Stimulated activated CD4-positive, alpha-beta T cell treated with anti-CD3 and anti-CD28 coated beads, Interleukin-15, amount 100 ng/mL, for 24 hours (primary cell): Measurements from ENCODE around the gene LHPP.

ENCODE experiments used
- DNase-seq: peaks from one replicate; pipeline ENCODE4 v3.0.0-alpha.2; 2020

Gene LHPP

GRCh38 chr10:124611738-124612137, 150.1 kb downstream of the LHPP start:
- peak; percentile 48 for DNase-seq

DNA sequence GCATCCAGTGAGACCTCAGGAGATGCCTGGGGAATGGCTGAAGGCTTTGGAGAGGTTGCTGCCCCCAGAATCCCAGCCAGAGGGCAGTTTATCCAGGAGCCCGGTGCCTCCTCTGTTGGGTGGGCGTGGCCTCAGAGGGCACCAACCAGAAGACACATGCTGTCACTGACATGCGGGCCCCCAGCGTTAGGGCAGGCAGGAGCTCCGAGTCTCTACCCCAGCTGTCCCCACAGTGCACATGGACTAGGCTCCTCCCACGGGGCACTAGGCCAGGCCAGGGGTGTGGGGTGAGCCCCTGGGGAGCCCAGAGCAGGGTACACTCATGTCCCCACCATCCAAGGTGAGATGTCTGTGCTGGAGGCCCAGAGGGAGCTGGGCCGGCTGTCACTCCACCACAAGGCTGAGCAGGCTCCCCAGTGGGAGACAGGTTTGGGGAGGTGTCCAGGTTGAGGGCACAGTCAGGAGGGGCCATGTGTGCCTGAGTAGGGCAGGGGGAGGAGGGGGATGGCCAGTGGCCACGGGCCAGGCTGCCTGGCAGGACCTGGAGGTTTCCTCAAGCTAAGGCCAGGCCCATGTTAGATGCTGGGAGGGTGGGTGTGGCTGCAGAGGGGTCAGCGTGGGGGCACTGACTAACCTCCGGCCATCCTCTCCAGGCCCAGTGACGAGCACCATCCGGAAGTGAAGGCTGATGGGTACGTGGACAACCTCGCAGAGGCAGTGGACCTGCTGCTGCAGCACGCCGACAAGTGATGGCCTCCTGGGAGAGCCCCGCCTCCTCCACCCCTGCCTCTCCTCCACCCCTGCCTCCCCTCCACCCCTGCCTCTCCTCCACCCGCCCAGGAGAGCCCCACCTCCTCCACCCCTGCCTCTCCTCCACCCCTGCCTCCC, 151.2 kb downstream of the LHPP start:
- peak; percentile 39 for DNase-seq

DNA sequence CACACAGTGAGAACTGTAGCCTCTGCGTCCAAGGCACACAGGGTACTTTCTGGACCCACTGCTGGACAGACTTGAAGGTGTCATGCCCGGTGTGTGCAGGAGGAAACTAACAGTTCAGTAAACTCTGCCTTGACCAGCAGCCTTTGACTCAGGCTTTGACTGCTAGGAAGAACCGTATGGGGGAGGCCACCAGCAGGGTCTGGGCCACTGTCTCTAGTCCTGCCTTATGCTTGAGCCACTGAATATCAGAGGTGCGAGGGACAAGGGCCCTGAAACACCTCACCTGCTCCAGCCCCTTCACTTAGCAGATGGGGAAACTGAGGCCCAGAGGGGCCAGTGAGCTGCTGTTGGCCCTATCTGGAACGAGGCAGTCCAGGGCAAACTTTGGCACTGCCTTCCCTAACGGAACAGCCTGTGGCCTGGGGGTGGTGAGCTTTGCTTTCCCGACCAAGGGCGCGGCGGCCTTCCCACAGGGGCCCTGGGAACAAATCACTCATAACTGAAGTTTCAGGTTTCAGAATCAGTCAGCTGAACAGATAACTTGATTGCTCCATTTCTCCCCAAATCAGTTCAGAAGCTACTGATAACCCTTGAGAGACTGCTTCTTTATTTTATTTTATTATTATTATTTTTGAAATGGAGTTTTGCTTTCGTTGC, 152.5 kb downstream of the LHPP start:
- peak; percentile 85 for DNase-seq

DNA sequence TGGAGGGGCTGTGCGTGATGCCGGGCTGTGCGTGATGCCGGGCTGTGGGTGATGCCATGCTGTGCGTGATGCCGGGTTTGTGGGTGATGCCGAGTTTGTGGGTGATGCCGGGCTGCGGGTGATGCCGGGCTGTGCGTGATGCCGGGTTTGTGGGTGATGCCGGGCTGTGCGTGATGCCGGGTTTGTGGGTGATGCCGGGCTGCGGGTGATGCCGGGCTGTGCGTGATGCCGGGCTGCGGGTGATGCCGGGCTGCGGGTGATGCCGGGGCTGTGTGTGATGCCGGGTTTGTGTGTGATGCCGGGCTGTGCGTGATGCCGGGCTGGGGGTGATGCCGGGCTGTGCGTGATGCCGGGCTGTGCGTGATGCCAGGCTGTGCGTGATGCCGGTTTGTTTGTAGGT, 153.6 kb downstream of the LHPP start:
- no peak for DNase-seq

GRCh38 chr10:124616040-124616835, 154.6 kb downstream of the LHPP start:
- no peak for DNase-seq

GRCh38 chr10:124616836-124617130, 155.2 kb downstream of the LHPP start:
- DNase-seq, result no peak

DNA sequence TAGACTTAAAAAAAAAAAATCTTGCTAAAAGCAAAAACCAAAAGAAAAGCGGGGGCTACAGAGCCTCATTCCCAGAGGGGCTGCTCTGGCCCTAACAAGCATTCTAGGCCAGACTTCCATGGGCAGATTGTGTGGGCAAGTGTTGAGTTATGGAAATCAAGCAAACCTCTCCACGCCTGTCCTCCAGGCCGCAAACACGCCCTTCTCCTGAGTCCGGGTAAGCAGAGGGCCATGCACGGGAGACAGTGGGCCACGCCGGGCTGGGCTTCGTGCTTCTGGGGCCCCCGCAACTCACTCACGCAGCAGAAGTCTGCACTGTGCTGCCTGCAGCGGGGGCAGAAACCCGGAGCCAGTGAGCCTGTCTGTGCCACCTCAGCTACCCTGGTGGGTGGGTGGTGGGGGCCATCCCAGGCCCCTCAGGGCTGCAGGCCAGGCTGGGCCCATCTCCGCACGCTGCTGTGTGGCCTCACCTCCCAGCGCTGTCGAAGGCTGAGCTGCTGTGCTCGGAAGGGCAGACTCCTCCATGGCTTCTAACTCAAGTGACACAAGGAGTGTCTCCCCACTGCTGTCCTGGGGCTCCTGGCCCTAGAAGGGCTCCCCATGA, 156.9 kb downstream of the LHPP start:
- DNase-seq, result no peak

DNA sequence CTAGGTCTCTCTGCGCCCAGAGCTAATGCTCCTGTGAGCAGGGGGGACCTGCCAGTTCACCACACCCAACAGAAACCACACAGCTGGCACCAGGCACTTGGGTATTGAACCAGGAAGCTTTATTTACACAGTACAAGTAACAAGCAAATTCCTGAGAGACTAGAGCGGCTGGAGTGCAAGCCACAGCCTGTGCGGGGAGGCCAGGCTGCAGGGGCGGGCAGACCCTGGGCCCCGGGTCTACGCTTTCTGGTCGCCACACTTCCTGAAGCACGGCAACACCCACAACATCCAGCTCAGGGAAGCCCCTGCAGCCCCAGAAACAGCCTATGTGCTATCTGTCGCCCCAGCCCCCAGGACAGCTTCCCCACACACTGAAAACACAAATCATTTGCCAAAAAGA, 157.6 kb downstream of the LHPP start:
- DNase-seq, result no peak

GRCh38 chr10:124619802-124620490, 158.3 kb downstream of the LHPP start:
- no peak for DNase-seq

GRCh38 chr10:124621637-124622036, 160.0 kb downstream of the LHPP start:
- DNase-seq, result no peak

- no peak for DNase-seq
These were observed 160.5 kb downstream of the LHPP start for GRCh38 chr10:124622158-124622557.

- no peak for DNase-seq
These were observed 161.4 kb downstream of the LHPP start for GRCh38 chr10:124622866-124623536.

DNA sequence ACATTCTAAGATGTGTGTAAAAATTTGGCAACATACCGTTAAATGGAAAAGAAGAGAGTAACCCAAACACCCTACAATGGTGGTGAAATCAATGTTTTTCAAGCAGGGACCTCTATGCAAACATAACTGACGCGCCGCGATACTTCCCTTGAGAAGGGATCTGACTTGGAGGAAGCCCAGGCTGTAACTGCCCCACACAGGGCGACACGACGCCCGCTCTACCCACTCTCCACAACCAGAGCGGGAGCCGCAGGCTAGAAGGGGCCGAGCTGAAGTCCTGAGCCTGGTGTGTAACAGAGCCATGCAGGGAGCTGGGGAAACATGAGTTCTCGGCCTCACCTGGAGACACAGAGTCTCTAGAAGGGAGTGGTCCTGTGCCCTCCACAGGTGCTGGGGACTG, 162.4 kb downstream of the LHPP start:
- DNase-seq, result no peak

DNA sequence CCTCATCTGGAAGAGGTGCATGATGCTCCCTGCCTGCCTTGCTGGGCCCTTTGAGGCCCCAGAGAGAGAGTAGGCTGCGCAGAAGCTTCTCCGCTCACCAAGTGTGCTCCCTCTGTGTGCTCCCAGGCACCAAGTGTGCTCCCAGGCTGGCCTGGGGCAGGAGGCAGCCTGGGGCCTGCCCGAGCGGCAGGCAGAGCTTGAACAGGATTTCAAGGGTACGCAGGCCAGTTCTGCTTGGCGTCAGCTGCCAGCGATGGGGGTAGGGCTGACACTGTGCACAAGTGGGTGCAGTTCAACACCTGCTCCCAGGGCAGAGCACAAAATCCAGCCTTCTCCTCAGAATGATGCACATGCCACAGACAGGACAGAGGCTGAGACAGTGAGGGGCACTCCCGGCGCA, 162.8 kb downstream of the LHPP start:
- no peak for DNase-seq

DNA sequence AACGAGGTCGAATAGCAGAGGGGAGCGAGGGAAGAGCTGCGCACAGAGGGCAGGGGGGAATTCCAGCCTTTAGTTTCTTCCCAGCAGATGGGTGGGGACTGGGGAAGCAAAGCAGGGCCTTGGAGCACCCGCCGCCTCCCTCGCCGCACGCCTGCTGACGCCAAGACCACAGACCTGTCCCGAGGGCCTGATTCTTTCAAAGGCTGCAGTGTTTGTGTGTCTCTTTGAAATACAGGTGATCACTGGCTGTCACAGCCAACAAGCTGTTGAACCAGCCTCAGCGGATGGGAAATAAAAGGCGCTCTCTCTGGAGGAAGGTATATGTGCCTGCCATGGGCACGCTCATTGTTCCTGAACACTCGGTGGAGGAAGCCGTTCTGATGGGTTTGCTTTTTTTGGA, 163.3 kb downstream of the LHPP start:
- DNase-seq, result no peak

GRCh38 chr10:124625831-124626238, 164.2 kb downstream of the LHPP start:
- no peak for DNase-seq

DNA sequence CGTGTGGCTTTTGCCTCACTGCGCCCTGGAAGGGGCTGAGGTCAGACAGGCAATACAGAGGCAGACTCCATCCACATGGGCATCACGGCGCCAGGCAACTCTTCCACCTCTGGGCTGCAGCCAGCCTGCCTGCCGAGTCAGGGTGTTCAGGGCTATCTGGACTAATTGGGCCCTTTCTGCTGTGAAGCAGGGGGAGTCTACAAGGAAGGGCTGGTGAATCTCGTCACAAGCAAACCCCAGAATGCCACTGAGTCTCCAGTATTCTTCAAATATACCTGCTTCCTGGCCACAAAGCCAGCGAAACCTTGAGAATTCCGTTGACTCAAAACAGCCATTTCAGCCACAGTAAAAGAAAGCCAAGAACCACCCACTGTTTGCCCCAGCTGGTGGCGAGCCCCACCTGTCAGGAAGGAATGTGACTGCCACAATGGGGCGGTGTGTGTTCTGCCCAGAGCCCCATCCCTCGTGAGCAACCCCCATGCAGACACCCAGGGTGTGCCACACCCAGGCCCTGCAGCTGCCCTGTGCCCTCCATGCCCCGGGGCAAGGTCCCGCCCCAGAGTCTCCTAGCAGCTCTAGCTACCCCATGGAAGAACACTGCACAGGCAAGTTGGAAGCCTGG, 165.2 kb downstream of the LHPP start:
- DNase-seq, result peak; percentile 78

- DNase-seq, result no peak
These were observed 166.4 kb downstream of the LHPP start for GRCh38 chr10:124627866-124628675.

DNA sequence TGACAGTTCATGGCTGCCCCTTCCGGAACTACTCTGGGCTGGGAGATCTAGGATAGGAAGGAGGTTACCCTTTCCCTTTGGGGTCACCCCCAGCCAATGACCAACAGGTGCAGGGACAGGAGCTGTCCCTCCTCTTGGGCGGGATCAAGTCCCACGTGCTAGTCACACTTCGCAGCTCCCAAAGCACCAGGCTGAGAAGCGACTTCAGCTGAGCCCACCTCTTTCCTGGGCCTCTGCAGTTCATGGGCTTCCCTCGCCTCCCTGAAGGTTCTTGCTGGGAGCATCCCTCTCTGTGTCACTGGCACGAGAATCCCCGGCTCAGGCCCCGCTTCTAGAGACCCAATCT, 167.0 kb downstream of the LHPP start:
- DNase-seq, result no peak

DNA sequence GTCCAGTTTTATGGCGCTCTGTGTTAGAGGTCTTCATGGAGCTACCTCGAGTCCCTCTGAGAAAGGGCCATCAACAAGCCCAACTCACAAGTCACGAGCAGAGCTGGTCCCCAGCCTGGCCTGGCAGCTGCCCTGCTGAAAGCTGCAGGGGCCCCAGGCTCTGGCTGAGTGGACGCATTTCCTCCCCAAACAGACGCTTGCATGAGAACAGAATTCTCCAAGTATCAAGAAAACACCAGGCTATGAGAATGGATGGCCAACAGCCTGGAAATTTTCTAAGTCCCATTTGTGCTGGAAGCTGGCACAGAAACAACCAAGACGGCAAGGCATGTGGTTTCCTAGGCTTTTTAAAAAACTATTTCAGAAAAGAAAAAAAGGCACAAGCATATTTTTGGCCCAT, 167.8 kb downstream of the LHPP start:
- no peak for DNase-seq

DNA sequence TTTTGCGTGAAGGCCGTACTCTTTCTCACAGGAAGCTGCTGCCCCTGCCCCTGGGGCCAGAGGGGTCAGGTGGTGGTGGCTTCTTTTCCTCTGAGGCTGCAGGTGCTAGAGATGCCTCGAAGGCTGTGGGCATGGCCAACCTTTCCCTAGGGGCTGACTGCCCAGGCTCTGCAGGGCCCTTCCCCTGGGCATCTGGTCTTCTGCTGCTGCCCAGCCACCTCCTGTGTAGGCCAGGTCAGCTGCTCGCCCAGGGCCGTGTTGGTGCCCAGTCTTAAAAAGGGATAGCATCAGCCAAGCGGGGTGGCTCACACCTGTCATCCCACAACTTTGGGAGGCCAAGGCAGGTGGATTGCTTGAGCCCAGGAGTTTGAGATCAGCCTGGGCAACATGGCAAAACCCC, 168.2 kb downstream of the LHPP start:
- DNase-seq, result no peak
